Right kidney (tissue), 1 donor: ENCODE results near the gene IPO4.
"Not testable (repeated sequence)": the region's sequence is repeated elsewhere in the genome, so short reads cannot be mapped to it uniquely, and the experiment has no call there.

Experiments used
- DNase-seq: peaks from one replicate; pipeline ENCODE4 v3.0.0-alpha.2; 2016

Gene IPO4

DNA sequence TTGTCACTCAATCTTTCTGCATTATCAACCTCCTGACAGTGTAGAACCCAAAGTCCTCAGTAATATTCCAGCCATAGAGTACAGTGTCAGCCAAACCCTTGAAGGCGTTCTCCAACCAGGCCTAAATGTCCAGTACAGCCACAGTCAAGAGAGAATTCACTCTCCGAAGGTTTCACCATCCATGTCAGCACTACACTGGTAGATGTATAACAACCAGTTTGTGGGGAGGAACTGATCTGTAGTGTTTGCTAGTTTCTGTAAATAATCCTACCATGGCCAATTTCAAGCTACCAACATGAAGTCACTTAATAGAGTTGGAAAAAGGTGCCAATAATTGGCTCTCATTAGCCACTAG is 27.7 kb upstream of the IPO4 start:
- DNase-seq, result no peak

DNA sequence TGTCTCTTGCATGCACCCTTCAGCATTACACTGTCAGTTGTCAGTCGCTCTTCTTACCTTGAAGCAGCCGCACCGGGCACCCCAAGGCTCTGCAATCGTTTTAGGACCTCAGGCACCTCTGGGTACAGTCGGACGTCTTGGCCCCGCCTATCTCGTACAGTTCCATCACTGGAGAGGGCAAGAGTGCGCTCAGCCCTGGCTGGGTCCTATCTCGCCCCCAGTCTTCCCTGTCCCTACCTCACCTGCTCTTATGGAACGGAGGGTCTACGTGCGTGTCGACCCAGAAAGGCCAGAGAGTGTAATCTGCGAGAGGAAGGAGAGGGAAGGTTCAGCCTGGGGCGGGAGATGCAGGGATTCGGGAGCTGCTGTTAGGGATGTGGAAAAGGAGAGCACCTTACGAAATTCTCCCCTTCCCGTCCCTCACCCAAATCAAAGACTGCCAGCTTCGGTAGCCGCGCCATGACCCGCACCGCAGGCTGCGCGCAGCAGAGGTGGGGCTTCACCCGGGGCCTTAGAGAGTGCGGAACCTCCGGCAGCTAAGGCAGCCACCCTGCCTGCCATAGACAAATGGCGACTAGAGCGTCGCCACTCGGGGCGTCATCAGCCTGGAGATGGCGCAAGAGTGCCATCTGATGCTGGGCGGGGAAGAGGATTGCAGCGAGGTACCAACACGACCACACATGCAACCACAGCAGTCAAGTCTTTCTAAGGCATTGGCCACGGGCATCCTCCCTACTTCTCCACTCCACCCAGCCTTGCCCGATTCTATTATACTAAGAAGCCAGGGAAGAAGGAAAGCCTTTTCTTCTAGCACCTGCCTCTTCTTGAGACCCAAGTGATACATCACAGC is 27.1 kb upstream of the IPO4 start, which contains the start of gene MDP1:
Gene MDP1 (minus strand): TSS at position 572 of the 850 bp plus-strand sequence. CDS start 111 bp downstream, at position 461.
- peak; percentile 91 for DNase-seq

DNA sequence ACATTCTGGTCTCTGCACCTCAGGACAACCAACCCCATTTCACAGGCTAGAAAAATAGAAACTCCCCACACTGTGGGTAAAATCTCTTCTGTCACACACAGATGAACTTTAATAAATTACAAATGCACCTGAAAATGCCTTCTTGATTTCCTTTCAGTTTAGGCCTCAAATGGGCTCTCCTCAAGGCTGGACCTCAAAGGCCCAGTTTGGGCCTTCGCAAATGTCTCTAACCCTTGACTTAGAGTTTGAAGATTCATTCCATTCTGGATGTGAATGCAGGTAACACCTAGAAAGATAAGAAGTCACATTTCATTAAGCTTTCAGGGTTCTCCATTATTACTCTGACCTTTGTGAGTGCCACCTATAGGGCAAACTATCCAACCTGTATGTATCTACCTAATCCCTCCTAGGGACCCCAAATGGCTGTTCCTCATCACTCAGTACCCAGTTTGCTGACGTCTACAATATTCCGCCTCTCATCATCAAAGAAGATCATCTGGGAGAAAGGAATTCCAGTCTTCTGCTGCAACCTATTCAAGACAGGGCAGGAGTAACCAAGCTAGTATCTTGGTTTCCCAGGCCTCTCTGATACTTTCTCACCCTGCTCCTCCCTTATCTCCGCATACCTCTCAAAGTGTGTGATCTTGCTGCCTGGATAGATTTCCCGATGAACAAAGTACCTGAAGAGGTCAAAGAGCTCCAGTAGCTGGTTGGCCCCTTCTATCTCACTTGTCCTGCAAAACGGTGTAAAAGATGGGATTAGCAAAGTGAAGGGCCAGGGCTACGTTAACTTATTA is 25.4 kb upstream of the IPO4 start:
- DNase-seq, result no peak

DNA sequence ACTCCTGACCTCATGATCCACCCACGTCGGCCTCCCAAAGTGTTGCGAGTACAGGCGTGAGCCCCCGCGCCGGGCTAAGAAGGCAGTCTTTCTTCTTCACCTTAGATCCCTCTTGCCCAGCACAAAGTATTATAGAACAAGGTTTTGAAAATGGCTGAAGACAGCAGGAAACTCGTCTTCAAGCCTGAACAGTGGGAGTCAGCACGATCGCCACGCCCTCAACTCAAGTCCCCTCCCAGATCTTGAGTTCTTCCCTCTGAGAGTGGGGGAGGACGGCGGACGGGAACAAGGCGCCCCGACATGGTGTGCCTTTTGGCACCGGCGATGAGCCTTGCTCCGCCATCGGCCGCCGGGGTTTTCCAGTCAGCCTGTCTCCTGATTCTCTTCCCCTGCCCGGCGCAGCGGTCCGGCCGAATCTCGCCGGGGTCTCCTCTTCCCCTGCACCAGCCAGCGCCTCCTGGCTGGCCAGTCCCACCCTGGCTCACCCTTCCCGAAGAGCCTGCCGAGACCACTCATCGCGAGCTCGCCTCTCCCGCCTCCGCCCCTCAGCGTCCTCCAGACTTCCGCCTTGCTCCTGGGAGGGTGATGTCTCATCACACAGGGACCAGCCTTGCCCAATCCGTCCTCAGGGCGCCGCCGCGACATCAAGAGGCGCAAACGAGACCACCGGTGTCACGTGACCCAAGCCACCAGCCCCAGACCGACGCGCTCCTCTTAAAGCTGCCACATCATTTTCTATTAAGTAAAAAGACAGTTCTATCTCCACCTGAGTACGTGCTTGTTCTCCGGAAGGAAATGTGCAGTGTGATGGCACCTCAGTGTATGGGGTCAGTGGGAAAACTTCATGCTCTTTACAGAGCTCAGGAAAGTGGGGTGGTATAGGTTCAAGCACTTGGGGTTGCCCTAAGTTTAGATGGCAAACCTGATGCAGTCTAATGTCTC is 24.6 kb upstream of the IPO4 start, which contains the start of gene CHMP4A:
Gene CHMP4A (minus strand): TSS at position 565 of the 942 bp plus-strand sequence. CDS start 49 bp downstream, at position 516.
- DNase-seq, result peak; percentile 97

- DNase-seq, result no peak
These were observed 22.7 kb upstream of the IPO4 start for GRCh38 chr14:24211311-24211710.

DNA sequence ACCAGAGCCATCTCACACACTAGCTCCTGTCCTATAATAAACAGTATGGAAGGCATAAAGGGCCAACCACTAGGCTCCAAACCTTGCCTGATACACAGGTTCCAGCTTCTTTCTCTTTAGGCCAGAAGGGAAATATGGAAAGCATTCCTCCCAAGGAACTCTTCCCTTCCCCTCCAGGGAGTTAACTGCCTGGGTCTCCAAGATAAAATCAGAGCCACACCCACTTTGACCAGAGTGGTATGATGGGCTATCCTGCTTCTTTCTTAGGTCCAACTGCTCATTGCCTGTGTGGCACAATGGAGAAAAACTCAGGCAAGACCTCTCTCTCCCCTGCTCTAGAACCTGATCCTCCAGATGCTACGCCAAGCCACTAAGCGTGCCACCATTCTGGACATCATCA is 19.0 kb upstream of the IPO4 start:
- no peak for DNase-seq

- no peak for DNase-seq
These were observed 18.5 kb upstream of the IPO4 start for GRCh38 chr14:24207104-24207551.

DNA sequence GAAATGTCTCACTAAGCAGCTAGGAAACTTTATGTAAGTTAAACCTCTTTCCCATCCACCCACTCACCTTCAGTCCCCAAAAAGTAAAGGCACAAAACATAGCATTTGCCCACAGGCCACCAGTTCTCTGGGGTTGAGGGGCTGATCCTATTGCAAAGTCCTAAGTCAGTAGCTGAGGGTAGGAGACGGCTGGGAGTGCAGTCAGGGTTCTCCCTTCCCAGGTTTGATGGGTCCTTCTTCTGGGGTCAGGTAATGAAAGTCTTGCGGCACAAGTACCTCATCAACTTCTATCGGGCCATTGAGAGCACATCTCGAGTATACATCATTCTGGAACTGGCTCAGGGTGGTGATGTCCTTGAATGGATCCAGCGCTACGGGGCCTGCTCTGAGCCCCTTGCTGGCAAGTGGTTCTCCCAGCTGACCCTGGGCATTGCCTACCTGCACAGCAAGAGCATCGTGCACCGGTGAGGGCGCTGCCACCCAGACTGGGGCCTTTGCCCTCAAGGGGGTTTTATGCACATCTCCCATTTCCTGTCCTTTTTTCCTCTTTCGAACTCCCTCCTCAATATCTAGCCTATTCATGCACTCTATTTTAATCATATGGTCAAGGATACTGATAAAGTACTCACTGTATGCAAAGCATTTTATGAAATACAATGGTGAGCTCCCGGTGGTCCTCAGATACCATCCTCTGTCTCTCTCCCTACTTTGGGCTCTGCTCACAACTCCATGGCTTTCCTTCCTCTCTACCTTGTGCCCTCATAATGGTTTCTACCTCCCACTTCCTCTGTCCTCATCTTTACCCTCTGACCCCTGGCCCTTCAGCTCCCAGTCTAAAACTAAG is 17.9 kb upstream of the IPO4 start:
- no peak for DNase-seq

GRCh38 chr14:24204163-24205146 is 15.8 kb upstream of the IPO4 start:
- no peak for DNase-seq

GRCh38 chr14:24203249-24203886 is 14.8 kb upstream of the IPO4 start:
- DNase-seq, result not testable (repeated sequence)

DNA sequence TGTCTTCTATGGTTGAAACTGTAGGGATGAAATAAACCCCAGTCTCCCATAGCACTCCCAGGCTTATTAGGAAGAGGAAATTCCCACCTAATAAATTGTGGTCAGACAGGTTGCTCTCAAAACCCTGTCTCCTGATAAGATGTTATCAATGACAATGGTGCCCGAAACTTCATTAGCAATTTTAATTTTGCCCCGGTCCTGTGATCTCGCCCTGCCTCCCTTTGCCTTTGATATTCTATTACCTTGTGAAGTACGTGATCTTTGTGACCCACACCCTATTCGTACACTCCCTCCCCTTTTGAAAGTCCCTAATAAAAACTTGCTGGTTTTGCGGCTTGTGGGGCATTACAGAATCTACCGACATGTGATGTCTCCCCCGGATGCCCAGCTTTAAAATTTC is 13.9 kb upstream of the IPO4 start:
- not testable (repeated sequence) for DNase-seq

DNA sequence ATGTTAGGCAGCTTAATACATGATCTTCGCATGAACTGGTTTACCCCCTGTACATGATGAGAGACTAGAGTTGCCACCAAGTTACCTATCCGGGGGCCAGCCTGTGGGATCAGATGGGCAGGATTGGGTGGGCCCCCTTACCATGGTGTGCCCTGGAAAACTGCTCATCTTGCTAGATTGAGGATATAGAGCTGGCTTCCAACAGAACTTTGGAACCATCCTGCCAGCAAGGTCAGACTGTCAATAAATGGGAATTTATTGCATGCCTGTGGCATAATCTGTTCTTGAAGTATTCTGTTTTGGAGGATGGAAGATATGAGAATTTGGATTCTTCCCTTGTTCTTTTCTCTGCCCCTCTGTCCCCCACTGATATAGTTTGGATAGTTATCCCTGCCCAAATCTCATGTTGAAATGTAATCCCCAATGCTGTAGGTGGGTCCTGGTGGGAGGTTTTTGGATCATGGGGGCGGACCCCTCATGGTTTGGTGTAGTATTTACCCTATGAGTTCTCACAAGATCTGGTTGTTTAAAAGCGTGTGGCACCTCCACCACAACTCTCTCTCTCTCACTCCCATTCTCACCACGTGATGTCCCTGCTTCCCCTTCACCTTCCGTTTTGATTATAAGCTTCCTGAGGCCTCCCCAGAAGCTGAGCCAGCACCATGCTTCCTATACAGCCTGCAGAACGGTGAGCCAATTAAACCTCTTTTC is 10.4 kb upstream of the IPO4 start:
- DNase-seq, result no peak

- DNase-seq, result no peak
These were observed 8.4 kb upstream of the IPO4 start for GRCh38 chr14:24197056-24197450.

DNA sequence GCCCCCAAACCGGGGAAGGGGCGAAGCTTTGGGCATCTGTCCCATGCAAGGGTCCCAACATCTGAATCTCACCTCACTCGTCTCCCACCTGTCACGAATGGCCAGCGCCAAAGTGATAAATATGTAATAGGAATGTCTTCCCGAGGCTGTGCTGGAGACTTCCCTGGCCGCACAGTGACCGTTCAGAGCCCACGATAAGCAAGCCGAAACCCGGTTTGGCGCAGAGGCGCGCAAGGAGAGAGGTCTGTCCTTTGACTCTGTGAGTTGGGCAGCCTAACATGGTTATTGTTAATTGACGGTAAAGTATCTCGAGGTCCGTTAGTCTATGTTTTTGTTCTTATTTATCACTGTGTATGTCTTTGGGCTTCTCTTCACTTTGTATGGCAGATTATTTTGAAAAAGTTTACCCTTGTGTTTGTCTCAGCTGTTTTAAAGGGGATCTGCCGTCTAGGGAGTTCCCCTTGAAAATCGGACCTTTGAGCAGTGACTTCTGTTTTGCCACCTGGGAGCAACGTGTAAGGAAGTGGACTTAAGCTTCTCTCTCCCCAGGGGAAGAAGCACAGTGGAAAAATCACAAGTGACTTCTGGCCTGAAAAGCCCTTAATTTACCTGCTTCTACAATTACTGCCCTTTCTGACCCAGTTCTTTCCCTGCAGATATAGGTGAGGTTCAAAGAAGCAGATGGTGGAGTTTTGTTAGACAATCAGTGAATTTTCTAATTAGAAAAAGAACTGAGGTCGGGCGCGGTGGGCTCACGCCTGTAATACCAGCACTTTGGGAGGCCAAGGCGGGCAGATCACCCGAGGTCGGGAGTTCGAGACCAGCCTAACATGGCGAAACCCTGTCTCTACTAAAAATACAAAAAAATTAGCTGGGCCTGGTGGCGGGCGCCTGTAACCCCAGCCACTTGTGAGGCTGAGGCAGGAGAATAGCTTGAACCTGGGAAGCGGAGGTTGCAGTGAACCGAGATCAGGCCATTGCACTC is 7.7 kb upstream of the IPO4 start:
- no peak for DNase-seq

GRCh38 chr14:24195186-24196070 is 6.8 kb upstream of the IPO4 start, which contains the start of gene TM9SF1:
TM9SF1 (minus strand) TSS chr14:24195441; CDS start chr14:24195019, 422 bp downstream.
- DNase-seq, result peak; percentile 97

- no peak for DNase-seq
These were observed 6.2 kb upstream of the IPO4 start for GRCh38 chr14:24194873-24195185.
